Cardiac muscle cell (in vitro differentiated cells and primary cell): ENCODE data around the gene TADA1. TPM values are rescaled to one million over a fixed set of nuclear protein-coding genes. Genes with fewer than 3 reads are reported as not detected.

ENCODE experiments used
- DNase-seq, 2 donors: peaks; one replicate each; pipeline versions ENCODE4 v3.0.0 to v3.0.0-alpha.2; 2010 to 2017; ENCODE audit warnings: low read depth in 1 of 2, low spot score in 1 of 2
- H3K27ac ChIP-seq: fragments of 200-600 bp; sonication (generic); 2 replicates; pipeline ENCODE4 v1.5.1; 2016
- H3K27me3 ChIP-seq: fragments of 200-600 bp; sonication (generic); 2 replicates; pipeline ENCODE4 v1.6.0; 2016; ENCODE audit warnings: control low read depth
- H3K36me3 ChIP-seq: fragments of 200-600 bp; sonication (generic); 2 replicates; pipeline ENCODE4 v1.5.1; 2016; ENCODE audit warnings: control low read depth
- H3K4me1 ChIP-seq: fragments of 200-600 bp; sonication (generic); 2 replicates; pipeline ENCODE4 v1.8.1; 2017; ENCODE audit warnings: low read depth, mild to moderate bottlenecking, mixed run types
- H3K4me3 ChIP-seq: fragments of 200-600 bp; sonication (generic); 2 replicates; pipeline ENCODE4 v1.5.1; 2016; ENCODE audit warnings: mild to moderate bottlenecking
- H3K9me3 ChIP-seq: fragments of 200-600 bp; sonication (generic); 2 replicates; pipeline ENCODE4 v1.5.1; 2017; ENCODE audit warnings: low read depth, mild to moderate bottlenecking, control low read depth
- CTCF ChIP-seq: IDR thresholded peaks from 2 replicates; pipeline ENCODE4 v1.5.1; 2012; ENCODE audit warnings: low read depth, mild to moderate bottlenecking, low read length
- polyA plus RNA-seq: library from polyadenylated mRNA; unstranded; fragments of >200 nt; fragmentation: Nextera tagmentation; extraction: Ambion mirVana; gene quantifications from 2 replicates; pipeline ENCODE4 v1.2.1, GENCODE V29; 2016
- total RNA-seq: library from RNA; depleted of rRNA; stranded (reverse); fragments of >200 nt; gene quantifications from 2 replicates; pipeline ENCODE4 v1.2.3, GENCODE V29; 2016

Gene TADA1
- total and polyA plus RNA-seq, 2 experiments from 2014 or later = 15.9 to 18.3 TPM

GRCh38 chr1:166910396-166910994 is 34.4 kb upstream of the TADA1 start:
- Histone ChIP-seq H3K27ac (no peak overlapping the region), H3K36me3 (no peaks in the 10 kb centered on the region), H3K4me1 (no peaks in the 10 kb centered on the region), H3K9me3 (no peaks in the 10 kb centered on the region), H3K27me3 (no peaks in the 10 kb centered on the region), H3K4me3 (no peak overlapping the region)
- peak; percentile 87 to 91 for DNase-seq
- TF ChIP-seq CTCF = peak; percentile 72

GRCh38 chr1:166908942-166909341 is 32.9 kb upstream of the TADA1 start:
- no peak for TF ChIP-seq CTCF
- no peaks in the 10 kb centered on the region for H3K36me3 ChIP-seq
- H3K9me3 ChIP-seq = no peaks in the 10 kb centered on the region
- no peaks in the 10 kb centered on the region for H3K27me3 ChIP-seq
- H3K4me1 ChIP-seq = no peaks in the 10 kb centered on the region
- no peak overlapping the region for H3K27ac ChIP-seq
- H3K4me3 ChIP-seq = no peak overlapping the region
- no peak for DNase-seq

- no peaks in the 10 kb centered on the region for H3K27me3 ChIP-seq
- no peaks in the 10 kb centered on the region for H3K4me1 ChIP-seq
- H3K36me3 ChIP-seq = no peaks in the 10 kb centered on the region
- DNase-seq = no peak
- H3K9me3 ChIP-seq = no peaks in the 10 kb centered on the region
- no peak overlapping the region for H3K27ac ChIP-seq
- no peak overlapping the region for H3K4me3 ChIP-seq
- no peak for TF ChIP-seq CTCF
Measured at GRCh38 chr1:166907763-166908162, 31.7 kb upstream of the TADA1 start.

- H3K36me3 ChIP-seq = no peaks in the 10 kb centered on the region
- H3K9me3 ChIP-seq = no peaks in the 10 kb centered on the region
- TF ChIP-seq CTCF = no peak
- H3K27me3 ChIP-seq = no peaks in the 10 kb centered on the region
- no peaks in the 10 kb centered on the region for H3K4me1 ChIP-seq
- DNase-seq = no peak
- H3K4me3 ChIP-seq = no peak overlapping the region
- no peak overlapping the region for H3K27ac ChIP-seq
Measured at GRCh38 chr1:166907051-166907450, 31.0 kb upstream of the TADA1 start.

GRCh38 chr1:166906647-166907046 is 30.6 kb upstream of the TADA1 start:
- DNase-seq = peak in 1 of 2 donors; percentile 27
- Histone ChIP-seq H3K4me3 (no peak overlapping the region), H3K9me3 (no peaks in the 10 kb centered on the region), H3K27ac (no peak overlapping the region), H3K36me3 (no peaks in the 10 kb centered on the region), H3K4me1 (no peaks in the 10 kb centered on the region), H3K27me3 (no peaks in the 10 kb centered on the region)
- no peak for TF ChIP-seq CTCF
